NCI-H1417 treated with DMSO at 0.1 percent for 48 hours (cell line): Measurements from ENCODE around the gene HYAL3.
"Not testable (repeated sequence)": the region's sequence is repeated elsewhere in the genome, so short reads cannot be mapped to it uniquely, and the experiment has no call there.

Experiments used
- DNase-seq: peaks from one replicate; lab custom pipeline; 2025; lab: John Stamatoyannopoulos, UW

The HYAL3 gene

GRCh38 chr3:50314342-50314741, 15.1 kb upstream of the HYAL3 start:
- DNase-seq, result no peak

GRCh38 chr3:50312041-50312440, 12.8 kb upstream of the HYAL3 start:
- DNase-seq, result not testable (repeated sequence)

- no peak for DNase-seq
These were observed 5.4 kb upstream of the HYAL3 start for GRCh38 chr3:50304601-50305000.

GRCh38 chr3:50303013-50303815, 4.0 kb upstream of the HYAL3 start, which contains the start of gene HYAL1:
Gene HYAL1, minus strand, starts transcription at chr3:50303574. Its CDS starts 618 bp downstream, at chr3:50302956.
- DNase-seq, result no peak

- no peak for DNase-seq
These were observed 3.1 kb upstream of the HYAL3 start for GRCh38 chr3:50302095-50303012.

- no peak for DNase-seq
These were observed 1.6 kb upstream of the HYAL3 start for GRCh38 chr3:50300681-50301254.

GRCh38 chr3:50299929-50300680, 900 bp upstream of the HYAL3 start:
- DNase-seq, result no peak

- DNase-seq, result no peak
These were observed 378 bp upstream of the HYAL3 start for GRCh38 chr3:50299638-50299928.

- DNase-seq, result no peak
These were observed 1.1 kb downstream of the HYAL3 start for GRCh38 chr3:50297896-50298725.

GRCh38 chr3:50297384-50297775, 1.8 kb downstream of the HYAL3 start:
- DNase-seq, result no peak

- DNase-seq, result no peak
These were observed 2.4 kb downstream of the HYAL3 start for GRCh38 chr3:50296721-50297383.

GRCh38 chr3:50295553-50296431, 3.4 kb downstream of the HYAL3 start:
- no peak for DNase-seq

GRCh38 chr3:50294492-50295403, 4.5 kb downstream of the HYAL3 start:
- DNase-seq, result no peak

- DNase-seq, result no peak
These were observed 5.1 kb downstream of the HYAL3 start for GRCh38 chr3:50294089-50294488.

- DNase-seq, result no peak
These were observed 6.0 kb downstream of the HYAL3 start for GRCh38 chr3:50293079-50293801.

GRCh38 chr3:50292159-50293078, 6.8 kb downstream of the HYAL3 start, which contains the start of gene IFRD2:
Gene IFRD2, minus strand, starts transcription at chr3:50292429. Its CDS starts 155 bp downstream, at chr3:50292274.
- peak; percentile 51 for DNase-seq
